Left colon (tissue), 2 donors: ENCODE measurements around the gene SUSD6. TPM values are rescaled to one million over a fixed set of nuclear protein-coding genes. Genes with fewer than 3 reads are reported as not detected.
A peak's percentile ranks its signal among the peaks of the same experiment; 100 is the strongest.
"Not testable (repeated sequence)": the region's sequence is repeated elsewhere in the genome, so short reads cannot be mapped to it uniquely, and the experiment has no call there.

ENCODE experiments used
- ATAC-seq: fragments of 200-7000 bp; cut with Tn5 transposase; one replicate; pipeline ENCODE4 v1.9.1; 2020; ENCODE audit warnings: mild to moderate bottlenecking, moderate library complexity
- DNase-seq, 2 donors: peaks; one replicate each; pipeline ENCODE4 v3.0.0-alpha.2; 2020
- intact Hi-C, 2 donors: fragments of 100-400 bp; cut with DNase I in 1 of 2; cut with micrococcal nuclease in 1 of 2; formaldehyde crosslinking; loops; one replicate each; pipeline versions ENCODE4 v1.11.2 to v1.14.0; 2022; cut with DNase I, micrococcal nuclease
- total RNA-seq, 2 donors: library from RNA; stranded (reverse); fragmentation: NEBNext Ultra II Directional; extraction: Animal tissue kit (Norgen Biotek cat#: 25700); gene quantifications; one replicate each; pipeline ENCODE4 v1.2.1, GENCODE V29; 2021
- donor health status: DM: no; HTN: no; CAD: no.
- donor health status: DM: yes; HTN: yes; CAD: no.

The SUSD6 gene
- total RNA-seq, 2 donors from 2014 or later, result 73.8 to 98.9 TPM

GRCh38 chr14:69584389-69584788 is 27.0 kb upstream of the SUSD6 start:
- intact Hi-C loops, result loop anchor here (5.0 to 10.0 kb wide), 2 partner anchors 140 to 143 kb away; no protein-coding TSS in a partner anchor

GRCh38 chr14:69586404-69586803 is 25.0 kb upstream of the SUSD6 start:
- intact Hi-C loops, result loop anchor here in 1 of 2 donors (10.0 kb wide), 1 partner anchor 138 kb away; no protein-coding TSS in a partner anchor
- ATAC-seq (no peak), DNase-seq (no peak)

More at GRCh38 chr14:69584389-69584788, 27.0 kb upstream of the SUSD6 start:
- ATAC-seq (no peak), DNase-seq (no peak)

GRCh38 chr14:69587389-69587788 is 24.0 kb upstream of the SUSD6 start:
- intact Hi-C loops, result loop anchor here in 1 of 2 donors (10.0 kb wide), 1 partner anchor 137 kb away; no protein-coding TSS in a partner anchor
- DNase-seq, result peak; percentile 82 to 86

GRCh38 chr14:69591317-69591716 is 20.1 kb upstream of the SUSD6 start:
- ATAC-seq (no peak), DNase-seq (no peak)
- intact Hi-C loops, result no loop called here

More at GRCh38 chr14:69587389-69587788, 24.0 kb upstream of the SUSD6 start:
- peak; percentile 94 for ATAC-seq

GRCh38 chr14:69593018-69593677 is 18.2 kb upstream of the SUSD6 start:
- intact Hi-C loops, result no loop called here
- ATAC-seq (no peak), DNase-seq (peak in 1 of 2 donors; percentile 37)

GRCh38 chr14:69594846-69595245 is 16.6 kb upstream of the SUSD6 start:
- ATAC-seq (no peak), DNase-seq (no peak)
- intact Hi-C loops, result no loop called here

- DNase-seq (no peak), ATAC-seq (no peak)
- intact Hi-C loops, result no loop called here
Observed at GRCh38 chr14:69595336-69595735, 16.1 kb upstream of the SUSD6 start.

GRCh38 chr14:69599431-69599830 is 12.0 kb upstream of the SUSD6 start:
- not testable (repeated sequence) for DNase-seq

GRCh38 chr14:69600304-69600891 is 11.0 kb upstream of the SUSD6 start:
- DNase-seq (no peak), ATAC-seq (no peak)
- intact Hi-C loops, result loop anchor here (5.0 to 10.0 kb wide), 2 partner anchors 114 to 127 kb away; no protein-coding TSS in a partner anchor

More at GRCh38 chr14:69599431-69599830, 12.0 kb upstream of the SUSD6 start:
- ATAC-seq, intact Hi-C loops: not testable (repeated sequence)

GRCh38 chr14:69605738-69606137 is 5.7 kb upstream of the SUSD6 start:
- peak; percentile 43 to 48 for DNase-seq
- intact Hi-C loops, result loop anchor here (5.0 to 10.0 kb wide), 2 partner anchors 107 to 109 kb away; no protein-coding TSS in a partner anchor
- peak; percentile 76 for ATAC-seq

GRCh38 chr14:69606258-69607184 is 4.9 kb upstream of the SUSD6 start:
- DNase-seq (peak; percentile 47 to 67), ATAC-seq (peak; percentile 52)
- intact Hi-C loops, result loop anchor here (5.0 to 10.0 kb wide), 2 partner anchors 106 to 108 kb away; no protein-coding TSS in a partner anchor

GRCh38 chr14:69610020-69610873 is 1.1 kb upstream of the SUSD6 start:
- intact Hi-C loops, result no loop called here
- peak in 1 of 2 donors; percentile 35 for DNase-seq

GRCh38 chr14:69610874-69611171 is 573 bp upstream of the SUSD6 start:
- no peak for ATAC-seq

More at GRCh38 chr14:69610020-69610873, 1.1 kb upstream of the SUSD6 start:
- peak; percentile 5 for ATAC-seq

GRCh38 chr14:69612014-69612782 is 802 bp downstream of the SUSD6 start:
- peak in 1 of 2 donors; percentile 56 for DNase-seq
- ATAC-seq, result peak; percentile 43
- intact Hi-C loops, result no loop called here

More at GRCh38 chr14:69610874-69611171, 573 bp upstream of the SUSD6 start:
- intact Hi-C loops, result no loop called here
- DNase-seq, result no peak

- intact Hi-C loops, result no loop called here
- DNase-seq (no peak), ATAC-seq (no peak)
Observed at GRCh38 chr14:69612783-69613130, 1.4 kb downstream of the SUSD6 start.

- intact Hi-C loops, result no loop called here
- ATAC-seq (no peak), DNase-seq (no peak)
Observed at GRCh38 chr14:69613312-69614073, 2.1 kb downstream of the SUSD6 start.

GRCh38 chr14:69614592-69614991 is 3.2 kb downstream of the SUSD6 start:
- ATAC-seq (no peak), DNase-seq (peak in 1 of 2 donors; percentile 53)
- intact Hi-C loops, result no loop called here
